GM10847 (cell line): Measurements from ENCODE around the gene EMC1.

Experiments
- POLR2A ChIP-seq: IDR thresholded peaks from 2 replicates; pipeline ENCODE4 v1.6.1; 2011; ENCODE audit not compliant: insufficient read length; ENCODE audit errors: extremely low read depth

Gene EMC1

GRCh38 chr1:19260211-19261138 lies 9.2 kb upstream of the EMC1 start:
- TF ChIP-seq POLR2A: no peak

GRCh38 chr1:19258353-19258752 lies 7.0 kb upstream of the EMC1 start:
- TF ChIP-seq POLR2A: no peak

- TF ChIP-seq POLR2A: no peak
Measured at GRCh38 chr1:19257178-19257914, 6.0 kb upstream of the EMC1 start.

- TF ChIP-seq POLR2A: no peak
Measured at GRCh38 chr1:19255288-19255687, 4.0 kb upstream of the EMC1 start.

GRCh38 chr1:19254416-19254815 lies 3.1 kb upstream of the EMC1 start:
- TF ChIP-seq POLR2A: no peak

GRCh38 chr1:19250629-19251304 lies 557 bp downstream of the EMC1 start:
- TF ChIP-seq POLR2A: no peak

- TF ChIP-seq POLR2A: no peak
Measured at GRCh38 chr1:19240673-19241538, 10.4 kb downstream of the EMC1 start.

GRCh38 chr1:19239876-19240275 lies 11.4 kb downstream of the EMC1 start:
- no peak for TF ChIP-seq POLR2A

GRCh38 chr1:19234224-19234623 lies 17.1 kb downstream of the EMC1 start:
- TF ChIP-seq POLR2A: no peak

- no peak for TF ChIP-seq POLR2A
Measured at GRCh38 chr1:19232524-19232846, 18.8 kb downstream of the EMC1 start.

GRCh38 chr1:19229828-19230325 lies 21.4 kb downstream of the EMC1 start:
- no peak for TF ChIP-seq POLR2A

GRCh38 chr1:19229229-19229628 lies 22.1 kb downstream of the EMC1 start:
- no peak for TF ChIP-seq POLR2A

GRCh38 chr1:19222979-19223824 lies 28.1 kb downstream of the EMC1 start:
- TF ChIP-seq POLR2A: no peak

GRCh38 chr1:19222573-19222972 lies 28.8 kb downstream of the EMC1 start:
- TF ChIP-seq POLR2A: no peak

GRCh38 chr1:19220991-19221390 lies 30.3 kb downstream of the EMC1 start:
- no peak for TF ChIP-seq POLR2A
